ENCODE data around the gene CBX2.

DNA sequence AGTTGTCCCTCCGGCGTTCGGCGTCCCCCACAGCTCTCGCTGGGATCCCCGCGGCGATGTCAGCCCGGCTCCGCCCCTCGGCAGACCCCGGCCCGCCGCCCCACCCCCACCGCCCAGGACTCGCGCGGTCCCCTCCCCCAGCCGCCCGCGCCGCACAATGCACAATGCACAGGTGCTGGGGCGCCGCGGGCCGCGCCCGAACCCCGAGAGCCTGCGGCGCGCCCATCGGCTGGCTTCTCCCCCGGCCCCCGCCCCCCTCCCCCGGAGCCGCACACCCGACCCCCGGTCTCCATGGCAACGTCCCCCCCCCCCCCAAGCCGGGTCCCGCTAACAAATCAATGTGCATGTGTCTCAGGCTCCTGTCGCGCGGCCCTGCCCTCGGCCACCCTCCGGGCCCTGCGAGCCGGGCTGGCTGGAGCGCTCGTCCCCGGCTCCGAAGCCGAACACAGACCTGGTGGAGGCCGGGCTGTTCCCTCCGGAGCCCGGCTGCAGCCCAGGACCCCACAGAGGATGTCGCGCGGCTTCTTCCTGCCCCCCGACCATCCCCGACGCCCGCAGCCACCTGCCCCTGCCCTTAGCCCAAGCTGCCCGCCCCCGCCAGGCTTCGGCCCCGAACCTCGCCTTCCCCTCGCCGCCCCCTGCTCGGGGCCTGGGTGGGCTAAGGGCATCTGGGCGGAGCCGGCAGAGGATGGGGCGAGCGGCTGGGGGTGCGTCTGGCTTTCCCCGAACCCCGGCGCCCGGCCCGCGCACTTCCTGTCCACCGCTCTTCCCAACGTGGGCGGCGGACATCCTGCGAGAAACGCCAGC lies 19.7 kb downstream of the CBX2 start:
- TF ChIP-seq GATA2 (IDR thresholded peaks at IDR 0.05; ENCODE audit: low read depth, low read length) = no peak
- no peak for TF ChIP-seq GATA3 (IDR thresholded peaks at IDR 0.05; ENCODE audit: low read depth, low read length)
